Testis (tissue), 3 donors: Measurements from ENCODE around the gene PLEKHG4B. TPM values are rescaled to one million over a fixed set of nuclear protein-coding genes. Genes with fewer than 3 reads are reported as not detected.
A peak's percentile ranks its signal among the peaks of the same experiment; 100 is the strongest.

Experiments
- DNase-seq: peaks from one replicate; pipeline ENCODE4 v3.0.0-alpha.2; 2019
- H3K27ac ChIP-seq, 2 donors: fragments of 200-600 bp; sonication (generic); one replicate each; pipeline ENCODE4 v1.5.1; 2019
- H3K27me3 ChIP-seq: fragments of 200-600 bp; sonication (generic); one replicate; pipeline ENCODE4 v1.5.1; 2019
- H3K36me3 ChIP-seq: fragments of 200-600 bp; sonication (generic); one replicate; pipeline ENCODE4 v1.5.1; 2017; ENCODE audit warnings: low read depth; ENCODE audit errors: missing control alignments
- H3K4me1 ChIP-seq: fragments of 200-600 bp; sonication (generic); one replicate; pipeline ENCODE4 v1.5.1; 2019
- H3K4me3 ChIP-seq, 2 donors: fragments of 200-600 bp; sonication (generic); one replicate each; pipeline ENCODE4 v1.5.1; 2017 to 2019
- H3K9me3 ChIP-seq: fragments of 200-600 bp; sonication (generic); one replicate; pipeline ENCODE4 v1.5.1; 2017
- CTCF ChIP-seq, 3 experiments: fragments of 450-650 bp in 2 of 3; fragments of 200-600 bp in 1 of 3; sonication (generic) in 1 of 3; IDR thresholded peaks; one replicate each; pipeline ENCODE4 v1.5.1; 2016 to 2019; ENCODE audit warnings: antibody characterized with exemption in 3 of 3, mild to moderate bottlenecking in 2 of 3, moderate library complexity in 1 of 3
- POLR2A ChIP-seq: fragments of 450-650 bp; IDR thresholded peaks from one replicate; pipeline ENCODE4 v1.6.1; 2017; ENCODE audit warnings: antibody characterized with exemption, mild to moderate bottlenecking, moderate library complexity
- WGBS, 2 donors: methylation state at CpG; one replicate each; pipeline ENCODE4 v1.1.5; 2018; 5-methylcytosine and 5-hydroxymethylcytosine counted together
- intact Hi-C: fragments of 100-400 bp; cut with DNase I; formaldehyde crosslinking; loops from one replicate; pipeline ENCODE4 v1.15.1; 2023; ENCODE audit warnings: low total_unique reads
- polyA plus RNA-seq: library from polyadenylated mRNA; stranded (reverse); fragments of 350-450 nt; fragmentation: Illumina TruSeq; extraction: RNeasy Lipid Tissue Mini Kit (QIAGEN cat#74804); gene quantifications from one replicate; pipeline ENCODE4 v1.2.3, GENCODE V29; 2014; ENCODE audit warnings: low read depth, low replicate concordance; ENCODE audit not compliant: insufficient read depth
- total RNA-seq, 2 donors: library from RNA; depleted of rRNA; stranded (reverse); fragments of >200 nt; gene quantifications; one replicate each; pipeline ENCODE4 v1.2.3, GENCODE V29; 2016

PLEKHG4B gene
- total and polyA plus RNA-seq, 3 donors from 2014 or later: 3.2 to 6.9 (median 6.0) TPM

- DNase-seq: no peak
- Histone ChIP-seq H3K27me3 (no peaks in the 10 kb centered on the region), H3K36me3 (no peaks in the 10 kb centered on the region), H3K4me1 (no peaks in the 10 kb centered on the region), H3K4me3 (no peak overlapping the region), H3K9me3 (no peaks in the 10 kb centered on the region), H3K27ac (no peak overlapping the region)
- intact Hi-C loops: no loop called here
- no peak for TF ChIP-seq POLR2A
- 89 to 95% methylated on average over 16 to 17 of the region's 17 CpGs for WGBS, 2 donors
Observed at GRCh38 chr5:156411-157072, 64.6 kb downstream of the PLEKHG4B start.

GRCh38 chr5:157126-157715, 65.3 kb downstream of the PLEKHG4B start:
- intact Hi-C loops: no loop called here
- H3K27ac ChIP-seq: no peak overlapping the region
- H3K4me1 ChIP-seq: no peaks in the 10 kb centered on the region
- H3K9me3 ChIP-seq: no peaks in the 10 kb centered on the region
- no peak overlapping the region for H3K4me3 ChIP-seq
- TF ChIP-seq CTCF (IDR thresholded peaks at IDR 0.05) (no peak), POLR2A (no peak)
- H3K36me3 ChIP-seq: no peaks in the 10 kb centered on the region
- H3K27me3 ChIP-seq: no peaks in the 10 kb centered on the region
- 92 to 93% methylated on average over 12 of the region's 12 CpGs for WGBS, 2 donors
- no peak for DNase-seq

GRCh38 chr5:157801-158200, 65.8 kb downstream of the PLEKHG4B start:
- Histone ChIP-seq H3K27ac (no peak overlapping the region), H3K27me3 (no peaks in the 10 kb centered on the region), H3K36me3 (no peaks in the 10 kb centered on the region), H3K4me1 (no peaks in the 10 kb centered on the region), H3K9me3 (no peaks in the 10 kb centered on the region), H3K4me3 (no peak overlapping the region)
- DNase-seq: no peak
- no peak for TF ChIP-seq CTCF (IDR thresholded peaks at IDR 0.05)
- no peak for TF ChIP-seq POLR2A
- 72 to 80% methylated on average over 6 to 11 of the region's 11 CpGs for WGBS, 2 donors
- intact Hi-C loops: no loop called here

GRCh38 chr5:158807-159447, 67.0 kb downstream of the PLEKHG4B start:
- Histone ChIP-seq H3K4me1 (no peaks in the 10 kb centered on the region), H3K36me3 (no peaks in the 10 kb centered on the region), H3K4me3 (no peak overlapping the region), H3K9me3 (no peaks in the 10 kb centered on the region), H3K27ac (no peak overlapping the region), H3K27me3 (no peaks in the 10 kb centered on the region)
- no peak for TF ChIP-seq CTCF (IDR thresholded peaks at IDR 0.05)
- TF ChIP-seq POLR2A: no peak
- no peak for DNase-seq
- intact Hi-C loops: no loop called here
- 81 to 90% methylated on average over 13 to 17 of the region's 17 CpGs for whole genome bisulfite sequencing, 2 donors

- 77 to 82% methylated on average over 19 of the region's 19 CpGs for WGBS, 2 donors
- TF ChIP-seq POLR2A (no peak), CTCF (IDR thresholded peaks at IDR 0.05) (no peak)
- H3K9me3 ChIP-seq: no peaks in the 10 kb centered on the region
- no peaks in the 10 kb centered on the region for H3K27me3 ChIP-seq
- H3K4me3 ChIP-seq: no peak overlapping the region
- DNase-seq: peak; percentile 12
- no peak overlapping the region for H3K27ac ChIP-seq
- intact Hi-C loops: no loop called here
- no peaks in the 10 kb centered on the region for H3K4me1 ChIP-seq
- no peaks in the 10 kb centered on the region for H3K36me3 ChIP-seq
Observed at GRCh38 chr5:159448-160172, 67.6 kb downstream of the PLEKHG4B start.
